ENCODE measurements around the gene KLK7.
"Not testable (repeated sequence)": the region's sequence is repeated elsewhere in the genome, so short reads cannot be mapped to it uniquely, and the experiment has no call there.

The KLK7 gene

DNA sequence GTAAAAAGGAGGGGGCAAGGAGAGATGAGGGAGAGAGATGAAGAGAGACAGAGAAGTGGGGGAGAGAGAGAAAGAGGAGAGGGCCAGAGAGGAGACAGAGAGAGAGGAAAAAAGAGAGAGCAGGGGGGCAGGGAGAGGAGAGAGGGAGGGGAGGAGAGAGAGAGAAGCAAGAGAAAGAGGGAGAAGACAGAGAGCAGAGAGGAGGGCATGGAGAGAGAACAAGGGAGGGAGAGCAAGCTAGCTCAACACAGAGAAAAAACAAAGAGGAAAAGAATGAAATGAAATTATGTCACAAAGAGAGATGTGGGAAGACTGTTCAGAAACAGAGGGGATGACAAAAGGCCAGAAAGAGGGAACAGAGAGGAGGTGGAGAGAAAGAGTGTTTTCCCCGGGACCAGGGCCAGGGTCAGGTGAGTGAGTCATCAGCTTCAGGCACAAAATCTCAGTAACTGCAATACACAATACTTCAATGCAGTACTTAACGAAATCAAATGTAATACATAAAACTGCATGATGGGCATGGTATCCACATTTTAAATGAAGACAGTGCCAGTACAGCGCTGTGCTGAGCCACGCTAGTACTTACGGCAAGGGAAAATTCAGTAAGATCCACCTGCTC, 4.8 kb downstream of the KLK7 start:
- no peak for DNase-seq (ENCODE audit: low read depth, low spot score)

DNA sequence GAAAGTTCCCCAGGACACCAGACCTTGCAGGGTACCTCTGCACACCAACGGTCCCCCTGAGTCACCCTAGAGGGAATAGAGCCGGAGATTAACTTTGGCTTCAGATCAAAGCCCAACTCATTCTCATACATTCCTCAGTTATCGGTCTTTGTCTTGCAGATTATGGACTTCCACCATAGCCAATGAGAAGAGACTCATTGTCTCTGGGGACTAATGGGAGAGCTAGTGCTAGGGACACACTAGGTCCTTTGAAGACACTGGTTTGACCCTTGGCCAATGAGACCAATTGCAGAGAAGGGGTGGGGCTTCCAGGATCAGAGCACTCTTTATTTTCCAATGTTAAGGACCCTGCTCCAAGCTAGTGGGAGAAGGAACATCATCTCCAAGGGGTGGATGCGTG, 6.1 kb downstream of the KLK7 start:
- peak; percentile 36 for DNase-seq (ENCODE audit: low read depth, low spot score)

DNA sequence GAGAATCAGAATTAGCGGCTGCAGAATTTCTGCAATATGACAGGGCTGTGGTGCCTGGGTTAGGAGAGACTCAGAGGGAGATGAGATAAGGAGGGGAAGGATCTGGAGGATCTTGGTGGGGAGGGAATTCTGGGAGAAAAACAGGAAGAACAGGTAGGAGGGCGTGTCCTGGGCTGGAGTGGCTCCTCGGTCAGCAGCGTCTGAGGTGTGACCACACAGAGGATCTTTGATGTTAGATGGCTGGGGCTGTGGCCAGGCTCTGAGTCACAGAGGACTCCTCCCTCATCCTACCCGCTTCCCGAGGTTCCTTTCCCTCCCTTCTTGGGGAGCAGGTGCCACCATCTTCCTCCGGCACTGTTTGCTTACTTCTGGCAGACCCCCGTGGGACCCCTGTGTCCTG, 8.0 kb downstream of the KLK7 start:
- peak; percentile 91 for DNase-seq (ENCODE audit: low read depth, low spot score)

DNA sequence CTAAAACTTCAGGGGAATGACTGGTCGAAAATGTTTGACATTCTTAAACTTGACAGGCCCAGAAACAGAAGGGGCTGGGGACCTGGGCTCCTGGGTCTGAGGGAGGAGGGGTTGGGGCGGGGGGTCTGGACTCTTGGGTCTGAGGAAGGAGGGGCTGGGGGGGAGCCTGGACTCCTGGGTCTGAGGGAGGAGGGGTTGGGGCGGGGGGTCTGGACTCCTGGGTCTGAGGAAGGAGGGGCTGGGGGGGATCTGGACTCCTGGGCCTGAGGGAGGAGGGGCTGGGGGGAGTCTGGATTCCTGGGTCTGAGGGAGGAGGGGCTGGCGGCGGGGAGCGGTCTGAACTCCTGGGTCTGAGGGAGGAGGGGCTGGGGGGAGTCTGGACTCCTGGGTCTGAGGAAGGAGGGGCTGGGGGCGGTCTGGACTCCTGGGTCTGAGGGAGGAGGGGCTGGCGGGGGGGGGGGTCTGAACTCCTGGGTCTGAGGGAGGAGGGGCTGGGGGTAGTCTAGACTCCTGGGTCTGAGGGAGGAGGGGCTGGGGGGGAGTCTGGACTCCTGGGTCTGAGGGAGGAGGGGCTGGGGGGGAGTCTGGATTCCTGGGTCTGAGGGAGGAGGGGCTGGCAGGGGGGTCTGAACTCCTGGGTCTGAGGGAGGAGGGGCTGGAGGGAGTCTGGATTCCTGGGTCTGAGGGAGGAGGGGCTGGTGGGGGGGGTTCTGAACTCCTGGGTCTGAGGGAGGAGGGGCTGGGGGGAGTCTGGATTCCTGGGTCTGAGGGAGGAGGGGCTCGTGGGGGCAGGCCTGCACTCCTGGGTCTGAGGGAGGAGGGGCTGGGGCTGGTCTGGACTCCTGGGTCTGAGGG, 8.8 kb downstream of the KLK7 start:
- no peak for DNase-seq (ENCODE audit: low read depth, low spot score)

DNA sequence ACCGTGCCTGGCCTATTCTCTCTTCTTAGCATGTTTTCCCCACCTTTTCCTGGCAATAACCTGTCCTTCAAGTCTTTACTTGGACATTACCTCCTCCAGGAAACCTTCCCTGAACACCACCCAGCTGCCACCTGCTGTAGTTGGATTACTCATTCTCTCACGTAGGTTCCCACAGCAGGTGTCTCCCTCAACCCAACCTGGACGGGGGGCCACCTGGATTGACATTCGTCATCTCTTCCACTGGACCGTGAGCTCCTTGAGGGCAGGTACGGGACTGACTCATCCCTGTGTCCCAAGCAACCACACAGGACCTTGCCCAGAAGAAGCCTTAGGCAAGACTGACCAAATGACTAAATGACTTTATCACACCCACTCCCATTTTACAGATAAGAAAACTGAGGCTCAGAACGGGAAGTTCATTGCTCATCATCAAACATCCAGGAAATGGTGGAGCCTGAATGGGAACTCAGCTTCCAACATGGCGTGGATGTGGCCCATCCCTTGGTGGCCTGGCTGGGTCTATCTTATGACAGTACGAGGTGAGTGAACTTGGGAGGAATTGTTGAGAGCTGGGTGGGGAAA, 10.8 kb downstream of the KLK7 start:
- DNase-seq (ENCODE audit: low read depth, low spot score): no peak

DNA sequence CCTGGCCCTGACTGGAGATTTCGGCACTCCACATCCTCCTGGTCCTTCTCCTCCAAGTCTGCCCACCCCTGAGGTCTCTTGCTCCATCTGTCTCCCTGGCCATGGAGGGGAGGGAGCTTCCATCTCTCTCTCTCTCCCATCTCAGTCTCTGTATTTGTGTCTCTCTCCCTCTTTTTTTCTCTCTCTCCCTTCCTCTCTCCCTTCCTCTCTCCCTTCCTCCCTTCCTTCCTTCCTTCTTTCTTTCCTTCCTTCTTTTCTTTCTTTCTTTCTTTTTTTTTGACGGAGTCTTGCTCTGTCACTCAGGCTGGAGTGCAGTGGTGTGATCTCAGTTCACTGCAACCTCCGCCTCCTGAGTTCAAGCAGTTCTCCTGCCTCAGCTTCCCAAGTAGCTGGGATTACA, 13.9 kb downstream of the KLK7 start:
- not testable (repeated sequence) for DNase-seq (ENCODE audit: low read depth, low spot score)

DNA sequence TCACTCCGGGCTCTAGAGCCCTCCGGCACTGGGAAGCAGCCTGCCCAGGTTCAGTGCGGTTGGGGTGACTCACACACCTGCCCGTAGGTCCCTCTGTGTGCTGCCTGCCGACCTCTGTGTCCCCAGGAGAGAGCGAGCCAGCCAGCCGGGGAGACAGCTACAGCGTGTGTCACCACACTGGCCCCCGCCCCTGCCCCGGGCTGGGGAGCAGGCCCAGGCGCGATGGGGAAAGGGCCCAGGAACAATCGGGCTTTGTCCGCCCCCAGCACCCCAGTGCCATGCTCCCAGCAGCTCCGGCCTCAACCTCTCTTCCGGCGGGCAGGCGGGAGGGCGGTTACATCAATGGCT, 14.3 kb downstream of the KLK7 start, which contains the start of gene KLK6:
Gene KLK6, minus strand, starts transcription at position 179 of the 348 bp plus-strand sequence. CDS start 1,487 bp downstream, outside the sequence.
- peak; percentile 22 for DNase-seq (ENCODE audit: low read depth, low spot score)

DNA sequence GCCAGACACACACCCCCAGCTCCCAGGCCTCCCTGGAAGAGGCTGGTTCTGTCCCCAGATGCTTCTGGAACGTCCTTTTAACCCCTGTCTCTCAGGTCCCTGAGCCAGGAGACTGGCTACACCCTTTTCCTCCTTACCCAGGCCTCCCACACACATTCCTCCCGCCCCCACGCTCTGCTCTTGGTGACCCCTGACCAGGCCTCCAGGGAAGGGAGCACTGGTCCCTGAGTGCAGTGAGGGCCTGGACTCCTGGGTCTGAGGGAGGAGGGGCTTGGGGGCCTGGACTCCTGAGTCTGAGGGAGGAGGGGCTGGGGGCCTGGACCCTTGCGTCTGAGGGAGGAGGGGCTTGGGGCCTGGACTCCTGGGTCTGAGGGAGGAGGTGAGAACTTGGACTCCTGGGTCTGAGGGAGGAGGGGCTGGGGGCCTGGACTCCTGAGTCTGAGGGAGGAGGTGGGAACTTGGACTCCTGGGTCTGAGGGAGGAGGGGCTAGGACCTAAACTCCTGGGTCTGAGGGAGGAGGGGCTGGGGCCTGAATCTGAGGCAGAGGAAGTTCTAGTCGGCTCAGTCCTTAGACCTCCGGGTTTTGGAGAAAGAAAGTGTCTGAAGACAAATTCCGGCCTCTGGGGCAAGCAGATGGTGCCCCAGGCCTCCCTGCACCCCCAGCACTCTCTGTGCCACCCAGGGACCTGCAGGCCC, 14.9 kb downstream of the KLK7 start:
- no peak for DNase-seq (ENCODE audit: low read depth, low spot score)

DNA sequence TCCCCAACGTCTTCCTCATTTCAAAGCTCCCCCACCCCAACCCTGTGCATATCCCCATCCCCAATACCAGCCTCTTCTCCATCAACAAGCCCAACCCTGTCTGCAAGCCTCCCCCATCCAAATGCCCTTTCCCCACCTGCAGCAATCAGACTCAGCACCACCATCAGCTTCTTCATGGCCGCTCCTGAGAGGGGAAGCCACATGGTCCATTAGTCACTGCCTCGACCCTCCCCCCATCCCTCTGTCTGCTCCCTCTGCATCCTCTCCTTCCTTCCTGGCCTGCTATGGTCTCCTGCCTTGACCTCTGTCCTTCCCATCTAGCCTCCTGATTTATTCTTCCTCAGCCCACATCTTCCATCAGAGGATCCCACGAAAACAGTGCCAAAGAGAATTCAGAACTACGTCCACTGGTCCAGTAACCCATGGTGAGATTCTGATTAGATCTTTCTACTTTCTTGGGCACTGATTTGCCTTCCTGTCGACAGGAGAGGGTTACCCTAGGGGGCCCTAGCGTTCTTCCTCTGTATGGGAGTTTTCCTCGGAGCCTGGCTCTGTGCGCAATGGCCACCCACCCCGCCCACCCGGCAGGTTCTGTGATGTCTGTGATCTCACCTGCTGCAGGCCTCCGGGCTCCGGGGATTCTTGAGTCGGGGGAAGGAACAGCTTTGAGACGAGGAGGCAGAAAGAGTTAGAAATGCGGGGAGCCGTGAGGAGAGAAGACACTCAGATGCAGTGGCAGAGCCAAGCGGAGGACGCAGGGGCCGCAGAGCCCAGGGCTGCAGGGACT, 15.6 kb downstream of the KLK7 start:
- DNase-seq (ENCODE audit: low read depth, low spot score): peak; percentile 57

DNA sequence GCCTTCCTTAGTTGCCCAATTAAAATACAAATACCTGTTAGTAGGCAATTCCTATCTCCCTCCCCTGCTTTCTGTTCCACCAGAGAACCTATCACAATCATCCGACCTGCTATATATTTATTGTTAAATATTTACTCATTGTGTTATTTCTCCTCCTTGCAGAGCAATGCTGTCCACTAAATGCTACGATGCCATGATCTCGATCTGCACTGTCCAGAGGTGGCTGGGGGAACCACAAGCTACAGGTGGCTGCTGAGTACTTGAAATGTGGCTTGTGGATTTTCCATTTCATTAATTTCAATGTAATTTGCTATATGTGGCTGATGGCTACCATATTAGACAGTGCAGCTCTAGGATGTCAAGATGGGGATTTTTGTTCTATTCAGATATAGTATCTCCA, 19.5 kb downstream of the KLK7 start:
- no peak for DNase-seq (ENCODE audit: low read depth, low spot score)

DNA sequence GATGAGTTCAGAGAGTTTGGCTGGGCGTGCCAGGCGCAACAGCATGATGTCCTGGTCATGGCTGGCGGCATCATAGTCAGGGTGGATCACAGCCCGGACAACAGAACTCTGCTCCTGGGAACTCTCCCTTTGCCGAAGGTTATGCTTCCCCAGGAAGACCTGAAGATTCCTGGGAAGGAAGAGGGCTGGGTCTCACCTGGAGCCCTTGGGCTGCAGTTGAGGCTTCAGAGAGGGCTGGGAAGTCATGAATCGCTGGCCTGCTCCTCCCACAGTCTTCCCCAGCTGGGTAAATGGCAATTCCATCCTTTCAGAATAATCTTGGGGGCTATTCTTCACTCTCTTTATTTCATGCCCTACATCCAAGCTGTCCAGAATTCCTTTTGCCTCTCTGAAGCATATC, 20.3 kb downstream of the KLK7 start:
- no peak for DNase-seq (ENCODE audit: low read depth, low spot score)

DNA sequence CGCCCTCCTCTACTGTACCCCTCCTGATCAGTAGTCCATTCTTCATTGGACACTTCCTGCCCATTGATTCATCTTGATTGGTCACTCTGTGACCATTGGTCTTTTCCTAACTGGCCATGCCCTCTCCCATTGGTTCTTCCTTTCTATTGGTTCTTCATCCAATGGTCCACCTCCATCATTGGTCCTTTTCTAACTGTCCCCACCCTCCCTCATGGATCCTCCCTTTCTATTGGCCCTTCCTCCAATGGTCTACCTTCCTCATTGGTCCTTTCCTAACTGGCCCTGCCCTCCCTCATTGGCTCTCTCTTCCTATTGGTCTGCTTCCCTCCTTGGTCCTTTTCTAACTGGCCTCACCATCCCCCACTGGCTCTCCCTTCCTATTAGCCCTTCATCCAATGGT, 21.5 kb downstream of the KLK7 start:
- DNase-seq (ENCODE audit: low read depth, low spot score): no peak

DNA sequence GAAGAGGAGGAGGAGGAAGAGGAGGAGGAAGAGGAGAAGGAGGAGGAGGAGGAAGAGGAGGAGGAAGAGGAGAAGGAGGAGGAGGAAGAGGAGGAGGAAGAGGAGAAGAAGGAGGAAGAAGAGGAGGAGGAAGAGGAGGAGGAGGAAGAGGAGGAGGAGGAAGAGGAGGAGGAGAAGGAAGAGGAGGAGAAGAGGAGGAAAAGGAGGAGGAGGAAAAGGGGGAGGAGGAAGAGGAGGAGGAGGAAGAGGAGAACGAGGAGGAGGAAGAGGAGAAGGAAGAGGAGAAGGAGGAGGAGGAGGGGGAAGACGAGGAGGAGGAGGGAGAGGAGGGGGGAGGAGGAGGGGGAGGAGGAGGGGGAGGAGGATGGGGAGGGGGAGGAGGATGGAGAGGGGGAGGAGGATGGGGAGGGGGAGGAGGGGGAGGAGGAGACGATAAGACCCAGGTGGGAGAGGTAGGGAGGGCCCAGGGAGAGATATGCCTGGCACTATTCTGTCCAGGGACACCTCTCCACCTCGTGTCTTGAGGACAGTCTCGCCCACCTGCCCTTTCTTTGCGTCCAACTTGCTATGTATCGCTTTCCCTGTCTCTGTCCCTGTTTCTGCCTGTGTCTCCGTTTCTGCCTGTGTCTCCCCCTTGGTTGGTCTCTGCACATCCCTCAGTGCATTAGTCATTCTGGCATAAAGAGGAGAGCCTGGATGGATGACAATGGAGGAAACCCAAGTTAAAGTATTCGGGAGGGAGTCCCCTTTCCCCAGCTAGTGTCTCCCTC, 23.8 kb downstream of the KLK7 start:
- DNase-seq (ENCODE audit: low read depth, low spot score): no peak

DNA sequence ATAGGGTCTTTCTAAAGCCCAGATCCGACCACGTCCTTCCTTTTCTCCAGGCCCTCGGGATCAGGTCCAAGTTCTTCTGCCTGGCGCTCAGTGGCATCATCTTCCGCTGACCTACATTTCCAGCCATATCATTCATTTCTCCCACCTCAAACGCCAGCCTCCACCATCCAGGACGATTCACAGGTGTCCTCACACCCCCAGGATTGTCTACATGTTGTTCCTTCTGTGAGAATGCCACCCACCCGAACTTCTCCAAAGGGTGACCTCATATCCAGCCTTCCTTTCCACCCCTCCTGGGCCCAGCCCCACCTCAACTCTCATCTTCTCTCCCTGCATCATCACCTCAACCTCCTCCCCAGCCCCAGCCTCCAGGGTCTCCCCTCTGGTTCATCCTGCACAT, 26.1 kb downstream of the KLK7 start:
- DNase-seq (ENCODE audit: low read depth, low spot score): no peak

DNA sequence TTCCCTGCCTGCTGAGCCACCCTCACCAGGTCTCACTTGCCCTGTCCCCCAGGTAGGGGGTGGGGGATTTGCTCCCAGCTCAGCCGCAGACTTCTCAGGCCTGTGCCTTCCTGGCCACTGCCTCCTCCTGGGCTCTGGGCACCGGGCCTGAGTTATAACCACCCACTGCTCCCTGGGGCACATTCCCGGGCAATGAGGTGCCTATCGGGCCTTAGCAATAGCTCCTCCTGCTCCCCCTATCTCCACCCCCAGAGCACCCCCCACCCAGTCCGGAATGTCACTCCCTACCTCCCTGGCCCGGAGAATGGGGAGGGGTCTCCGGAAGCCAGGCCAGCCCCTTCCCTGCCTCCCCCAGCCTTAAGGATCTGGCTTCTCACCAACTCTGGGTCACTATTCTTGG, 30.8 kb downstream of the KLK7 start, which contains the start of gene KLK5:
Gene KLK5, minus strand, starts transcription at position 129 of the 400 bp plus-strand sequence. CDS start 381 bp downstream, outside the sequence.
- DNase-seq (ENCODE audit: low read depth, low spot score): no peak

DNA sequence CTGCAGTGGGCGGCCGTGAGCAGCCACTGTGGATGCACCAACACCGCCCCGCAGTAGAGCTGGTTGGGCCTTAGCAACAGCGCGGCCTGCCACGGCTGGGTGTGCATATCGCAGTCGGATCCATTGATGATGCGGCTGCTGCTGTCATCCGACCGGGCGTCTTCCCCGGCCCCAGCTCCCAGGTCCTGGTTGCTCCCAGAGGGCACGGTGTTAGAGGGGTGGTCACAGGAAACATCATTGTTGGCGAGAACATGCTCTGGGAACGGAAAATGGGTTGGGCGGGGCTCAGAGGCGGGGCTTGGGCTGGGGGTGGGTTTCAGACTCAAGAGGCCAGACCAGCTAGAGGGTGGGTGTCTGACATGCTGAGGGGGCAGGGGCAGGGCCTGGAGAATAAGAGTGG, 33.9 kb downstream of the KLK7 start:
- DNase-seq (ENCODE audit: low read depth, low spot score): peak; percentile 33

DNA sequence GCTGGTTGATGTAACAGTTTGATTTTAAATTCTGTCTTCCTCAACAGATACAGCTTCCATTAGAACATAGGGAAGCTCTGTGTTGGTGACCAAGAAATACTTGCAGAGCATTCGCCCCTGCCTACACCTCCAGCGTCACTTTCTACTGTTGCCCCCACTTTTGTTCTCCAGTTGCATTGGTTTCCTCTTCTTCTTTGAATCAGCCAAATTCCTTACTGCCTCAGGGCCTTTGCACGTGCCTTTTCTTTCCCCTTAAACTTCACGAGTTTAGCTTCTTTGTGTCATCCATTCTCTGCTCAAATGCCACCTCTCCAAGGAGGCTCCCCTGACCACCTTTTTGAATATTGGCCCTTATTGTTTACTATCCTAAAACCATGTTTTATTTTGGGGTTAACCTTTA, 36.6 kb downstream of the KLK7 start:
- DNase-seq (ENCODE audit: low read depth, low spot score): no peak

DNA sequence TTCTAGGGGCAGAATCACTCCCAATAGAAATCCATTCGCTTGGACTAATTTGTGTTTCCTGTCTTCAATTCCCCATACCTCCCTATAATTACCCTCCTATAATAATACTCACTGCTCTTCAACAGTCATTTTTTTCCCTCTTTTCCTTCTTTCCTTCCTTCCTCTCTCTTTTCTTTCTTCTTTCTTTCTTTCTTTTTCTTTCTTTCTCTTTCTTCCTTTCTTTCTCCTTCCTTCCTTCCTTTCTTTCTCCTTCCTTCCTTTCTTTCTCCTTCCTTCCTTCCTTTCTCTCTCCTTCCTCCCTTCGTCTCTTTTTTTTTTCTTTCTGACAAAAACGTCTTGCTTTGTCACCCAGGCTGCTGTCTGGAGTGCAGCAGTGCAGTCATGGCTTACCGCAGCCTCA, 38.9 kb downstream of the KLK7 start:
- no peak for DNase-seq (ENCODE audit: low read depth, low spot score)

DNA sequence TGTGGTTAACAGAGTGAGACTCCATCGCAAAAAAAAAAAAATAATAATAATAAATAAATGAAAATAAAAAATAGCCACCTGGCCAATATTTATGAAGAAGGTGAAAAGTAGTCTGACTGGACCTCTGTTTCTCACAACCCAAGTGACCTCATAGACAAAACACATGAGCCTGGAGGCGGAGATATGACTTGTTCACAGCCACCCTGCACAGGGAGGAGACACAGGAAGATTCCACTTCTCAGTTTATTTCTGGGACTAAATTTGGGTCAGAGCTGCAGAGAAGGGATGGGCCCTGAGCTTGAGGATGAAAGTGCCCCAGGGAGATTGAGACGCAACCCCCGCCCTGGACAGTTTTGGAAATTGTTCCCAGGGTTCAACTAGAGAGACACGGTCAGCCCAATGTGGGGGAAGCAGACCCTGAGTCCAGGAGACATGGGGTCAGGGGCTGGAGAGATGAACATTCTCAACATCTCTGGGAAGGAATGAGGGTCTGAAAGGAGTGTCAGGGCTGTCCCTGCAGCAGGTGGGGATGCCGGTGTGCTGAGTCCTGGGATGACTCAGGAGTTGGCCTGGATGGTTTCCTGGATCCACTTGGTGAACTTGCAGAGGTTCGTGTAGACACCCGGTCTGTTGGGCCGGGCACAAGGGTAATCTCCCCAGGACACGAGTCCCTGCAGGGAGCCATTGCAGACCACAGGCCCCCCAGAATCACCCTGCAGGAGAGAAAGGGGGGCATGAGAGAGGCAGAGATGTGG, 40.5 kb downstream of the KLK7 start:
- DNase-seq (ENCODE audit: low read depth, low spot score): no peak

DNA sequence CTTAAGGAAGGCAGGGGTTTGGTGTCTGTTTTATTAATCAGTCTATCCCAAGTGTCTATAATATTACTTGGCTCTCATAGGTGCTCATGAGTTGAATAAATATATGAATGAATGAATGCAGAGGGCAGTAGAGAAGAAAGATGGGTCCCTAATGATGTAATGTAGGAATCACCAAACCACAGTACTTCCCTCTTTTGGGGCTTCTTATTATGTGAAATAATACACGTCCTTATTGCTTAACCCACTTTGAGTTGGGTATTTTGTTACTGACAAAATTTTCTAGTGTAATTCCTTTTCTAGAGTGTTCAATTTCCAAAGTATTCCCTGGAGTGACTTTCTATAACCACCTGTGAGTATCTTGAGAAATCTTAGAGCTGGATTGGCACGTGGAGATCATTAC, 44.1 kb downstream of the KLK7 start:
- no peak for DNase-seq (ENCODE audit: low read depth, low spot score)

All from ELF-1 (cell line).